Peyer's patch (tissue), 4 donors: ENCODE data around the gene SMIM21. TPM values are rescaled to one million over a fixed set of nuclear protein-coding genes. Genes with fewer than 3 reads are reported as not detected.

ENCODE experiments used
- DNase-seq, 3 donors: peaks; one replicate each; pipeline ENCODE4 v3.0.0-alpha.2; 2017 to 2019
- H3K27ac ChIP-seq, 4 donors: fragments of 200-600 bp; sonication (generic); one replicate each; pipeline ENCODE4 v1.5.1; 2016 to 2019
- H3K27me3 ChIP-seq, 2 donors: fragments of 200-600 bp; sonication (generic); one replicate each; pipeline ENCODE4 v1.5.1; 2019
- H3K36me3 ChIP-seq, 3 donors: fragments of 200-600 bp; sonication (generic); one replicate each; pipeline ENCODE4 v1.5.1; 2016 to 2019
- H3K4me1 ChIP-seq, 4 donors: fragments of 200-600 bp; sonication (generic); one replicate each; pipeline ENCODE4 v1.5.1; 2016 to 2019
- H3K4me3 ChIP-seq, 4 donors: fragments of 200-600 bp; sonication (generic); 1 replicate in 3 of 4; 2 replicates in 1 of 4; pipeline ENCODE4 v1.5.1; 2016 to 2019; ENCODE audit warnings: mild to moderate bottlenecking in 1 of 4
- H3K9me3 ChIP-seq, 4 donors: fragments of 200-600 bp; sonication (generic); one replicate each; pipeline ENCODE4 v1.5.1; 2016 to 2019; ENCODE audit warnings: mild to moderate bottlenecking in 1 of 4
- CTCF ChIP-seq, 6 experiments: fragments of 450-650 bp in 4 of 6; fragments of 200-600 bp in 2 of 6; sonication (generic) in 1 of 6; IDR thresholded peaks; one replicate each; pipeline ENCODE4 v1.5.1; 2017 to 2019; ENCODE audit warnings: antibody characterized with exemption in 6 of 6, mild to moderate bottlenecking in 3 of 6, moderate library complexity in 1 of 6
- POLR2A ChIP-seq, 2 donors: fragments of 450-650 bp; IDR thresholded peaks; one replicate each; pipeline ENCODE4 v1.5.1; 2017; ENCODE audit warnings: antibody characterized with exemption in 2 of 2, mild to moderate bottlenecking in 2 of 2, moderate library complexity in 2 of 2
- total RNA-seq, 4 donors: library from RNA; depleted of rRNA; stranded (reverse); fragments of >200 nt; gene quantifications; one replicate each; pipeline ENCODE4 v1.1.0, GENCODE V29; 2016

The SMIM21 gene
- total RNA-seq, 4 donors from 2014 or later: not detected

GRCh38 chr18:75439348-75439747 lies 11.8 kb upstream of the SMIM21 start:
- no peaks in the 10 kb centered on the region for H3K27me3 ChIP-seq
- no peaks in the 10 kb centered on the region for H3K36me3 ChIP-seq
- H3K9me3 ChIP-seq: no peaks in the 10 kb centered on the region
- H3K4me1 ChIP-seq: no peaks in the 10 kb centered on the region
- DNase-seq: no peak
- H3K4me3 ChIP-seq: no peak overlapping the region
- no peak overlapping the region for H3K27ac ChIP-seq
- TF ChIP-seq CTCF (IDR thresholded peaks at IDR 0.05) (no peak), POLR2A (IDR thresholded peaks at IDR 0.05) (no peak)

- no peaks in the 10 kb centered on the region for H3K4me1 ChIP-seq
- H3K4me3 ChIP-seq: no peak overlapping the region
- TF ChIP-seq POLR2A (IDR thresholded peaks at IDR 0.05) (no peak), CTCF (IDR thresholded peaks at IDR 0.05) (no peak)
- H3K36me3 ChIP-seq: no peaks in the 10 kb centered on the region
- no peaks in the 10 kb centered on the region for H3K9me3 ChIP-seq
- H3K27ac ChIP-seq: no peak overlapping the region
- DNase-seq: no peak
- H3K27me3 ChIP-seq: no peaks in the 10 kb centered on the region
These were observed 11.4 kb upstream of the SMIM21 start for GRCh38 chr18:75438891-75439290.

- TF ChIP-seq CTCF (IDR thresholded peaks at IDR 0.05): no peak
- TF ChIP-seq POLR2A (IDR thresholded peaks at IDR 0.05): no peak
- H3K27me3 ChIP-seq: no peaks in the 10 kb centered on the region
- H3K36me3 ChIP-seq: no peaks in the 10 kb centered on the region
- H3K4me1 ChIP-seq: no peaks in the 10 kb centered on the region
- no peak overlapping the region for H3K27ac ChIP-seq
- H3K9me3 ChIP-seq: no peaks in the 10 kb centered on the region
- H3K4me3 ChIP-seq: no peak overlapping the region
- DNase-seq: no peak
These were observed 10.5 kb upstream of the SMIM21 start for GRCh38 chr18:75437979-75438378.

GRCh38 chr18:75433098-75433497 lies 5.6 kb upstream of the SMIM21 start:
- no peak overlapping the region for H3K4me3 ChIP-seq
- DNase-seq: no peak
- no peak overlapping the region for H3K27ac ChIP-seq
- H3K4me1 ChIP-seq: no peaks in the 10 kb centered on the region
- TF ChIP-seq CTCF (IDR thresholded peaks at IDR 0.05) (no peak), POLR2A (IDR thresholded peaks at IDR 0.05) (no peak)
- H3K9me3 ChIP-seq: no peaks in the 10 kb centered on the region
- H3K36me3 ChIP-seq: no peaks in the 10 kb centered on the region
- H3K27me3 ChIP-seq: no peaks in the 10 kb centered on the region

- Histone ChIP-seq H3K4me1 (no peaks in the 10 kb centered on the region), H3K27me3 (no peaks in the 10 kb centered on the region), H3K36me3 (no peaks in the 10 kb centered on the region), H3K9me3 (no peaks in the 10 kb centered on the region), H3K4me3 (no peak overlapping the region), H3K27ac (no peak overlapping the region)
- no peak for DNase-seq
- TF ChIP-seq CTCF (IDR thresholded peaks at IDR 0.05) (no peak), POLR2A (IDR thresholded peaks at IDR 0.05) (no peak)
These were observed 2.5 kb upstream of the SMIM21 start for GRCh38 chr18:75429975-75430374.

- Histone ChIP-seq H3K4me3 (no peak overlapping the region), H3K4me1 (no peaks in the 10 kb centered on the region), H3K27ac (no peak overlapping the region), H3K9me3 (no peaks in the 10 kb centered on the region), H3K36me3 (no peaks in the 10 kb centered on the region), H3K27me3 (no peaks in the 10 kb centered on the region)
- TF ChIP-seq CTCF (IDR thresholded peaks at IDR 0.05) (no peak), POLR2A (IDR thresholded peaks at IDR 0.05) (no peak)
- no peak for DNase-seq
These were observed 987 bp upstream of the SMIM21 start for GRCh38 chr18:75428490-75428889.
